NB4 (cell line): ENCODE data around the gene TTN.

Experiments used
- DNase-seq: peaks from one replicate; pipeline ENCODE4 v3.0.0; 2010; ENCODE audit warnings: low read depth
- H3K4me3 ChIP-seq: one replicate; pipeline ENCODE4 v1.5.1; 2011; ENCODE audit warnings: mild to moderate bottlenecking, low read depth, low read length, moderate library complexity
- MYC ChIP-seq: IDR thresholded peaks from 2 replicates; pipeline ENCODE4 v1.6.1; 2011; ENCODE audit warnings: low read depth, low read length
- POLR2A ChIP-seq: IDR thresholded peaks from 2 replicates; pipeline ENCODE4 v1.6.1; 2011; ENCODE audit warnings: mild to moderate bottlenecking; ENCODE audit not compliant: insufficient read length; ENCODE audit errors: extremely low read depth
- TF ChIP-seq, protein P1 (sequence below): IDR thresholded peaks from one replicate; pipeline ENCODE4 v1.5.1; 2012; ENCODE audit warnings: low read depth, low read length
- TF ChIP-seq, protein P2 (sequence below): IDR thresholded peaks from 2 replicates; pipeline ENCODE4 v1.6.1; 2011; ENCODE audit warnings: low read depth, low read length

TTN gene

DNA sequence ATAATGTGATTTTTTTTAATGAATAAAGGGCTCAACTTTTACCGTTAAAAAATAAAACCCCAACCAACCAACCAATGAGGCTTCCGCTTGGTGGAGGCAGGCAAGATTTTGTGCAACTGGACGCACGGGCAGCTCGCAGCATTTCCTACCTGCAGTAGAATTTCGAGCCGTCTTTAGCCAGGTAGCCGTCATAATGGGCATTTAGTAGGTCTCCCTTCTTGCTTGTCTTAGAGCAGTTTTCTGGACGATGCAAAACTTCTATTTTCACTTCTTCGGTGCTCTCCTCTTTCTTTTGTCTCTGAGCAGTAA is 329.1 kb downstream of the TTN start:
- H3K4me3 ChIP-seq: peak overlapping the region; percentile 95
- TF ChIP-seq MYC (no peak), POLR2A (no peak)
- TF ChIP-seq, protein P1, sequence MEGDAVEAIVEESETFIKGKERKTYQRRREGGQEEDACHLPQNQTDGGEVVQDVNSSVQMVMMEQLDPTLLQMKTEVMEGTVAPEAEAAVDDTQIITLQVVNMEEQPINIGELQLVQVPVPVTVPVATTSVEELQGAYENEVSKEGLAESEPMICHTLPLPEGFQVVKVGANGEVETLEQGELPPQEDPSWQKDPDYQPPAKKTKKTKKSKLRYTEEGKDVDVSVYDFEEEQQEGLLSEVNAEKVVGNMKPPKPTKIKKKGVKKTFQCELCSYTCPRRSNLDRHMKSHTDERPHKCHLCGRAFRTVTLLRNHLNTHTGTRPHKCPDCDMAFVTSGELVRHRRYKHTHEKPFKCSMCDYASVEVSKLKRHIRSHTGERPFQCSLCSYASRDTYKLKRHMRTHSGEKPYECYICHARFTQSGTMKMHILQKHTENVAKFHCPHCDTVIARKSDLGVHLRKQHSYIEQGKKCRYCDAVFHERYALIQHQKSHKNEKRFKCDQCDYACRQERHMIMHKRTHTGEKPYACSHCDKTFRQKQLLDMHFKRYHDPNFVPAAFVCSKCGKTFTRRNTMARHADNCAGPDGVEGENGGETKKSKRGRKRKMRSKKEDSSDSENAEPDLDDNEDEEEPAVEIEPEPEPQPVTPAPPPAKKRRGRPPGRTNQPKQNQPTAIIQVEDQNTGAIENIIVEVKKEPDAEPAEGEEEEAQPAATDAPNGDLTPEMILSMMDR: no peak
- TF ChIP-seq, protein P2, sequence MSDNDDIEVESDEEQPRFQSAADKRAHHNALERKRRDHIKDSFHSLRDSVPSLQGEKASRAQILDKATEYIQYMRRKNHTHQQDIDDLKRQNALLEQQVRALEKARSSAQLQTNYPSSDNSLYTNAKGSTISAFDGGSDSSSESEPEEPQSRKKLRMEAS: no peak
- DNase-seq: peak; percentile 44

GRCh38 chr2:178477443-178478129 is 329.6 kb downstream of the TTN start:
- H3K4me3 ChIP-seq: peak overlapping the region; percentile 95
- peak; percentile 26 for DNase-seq
- TF ChIP-seq, protein P2: no peak
- TF ChIP-seq MYC (no peak), POLR2A (no peak)
- TF ChIP-seq, protein P1: no peak

DNA sequence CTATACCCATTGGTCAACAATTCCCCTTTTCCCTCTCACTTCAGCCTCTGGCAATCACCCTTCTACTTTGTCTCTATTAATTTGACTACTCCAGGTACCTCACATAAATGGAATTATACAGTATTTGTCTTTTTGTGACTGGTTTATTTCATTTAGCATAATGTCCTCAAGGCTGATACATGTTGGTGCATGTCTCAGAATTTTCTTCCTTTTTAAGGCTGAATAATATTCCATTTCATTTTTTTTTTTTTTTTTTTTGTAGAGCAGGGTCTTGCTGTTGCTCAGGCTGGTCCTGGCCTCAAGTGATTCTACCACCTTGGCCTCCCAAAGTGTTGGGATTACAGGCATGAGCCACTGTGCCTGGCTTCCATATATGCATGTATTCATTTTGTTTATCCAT is 330.7 kb downstream of the TTN start:
- TF ChIP-seq MYC (no peak), POLR2A (no peak)
- TF ChIP-seq, protein P2: no peak
- no peak for DNase-seq
- no peak overlapping the region for H3K4me3 ChIP-seq
